Measurements from ENCODE around the gene MFAP2.
"Not testable (repeated sequence)": the region's sequence is repeated elsewhere in the genome, so short reads cannot be mapped to it uniquely, and the experiment has no call there.

MFAP2 gene

GRCh38 chr1:16978567-16979474 is 1.6 kb downstream of the MFAP2 start:
- DNase-seq, result no peak

- no peak for DNase-seq
Measured at GRCh38 chr1:16978139-16978538, 2.3 kb downstream of the MFAP2 start.

- DNase-seq, result no peak
Measured at GRCh38 chr1:16977377-16977776, 3.0 kb downstream of the MFAP2 start.

GRCh38 chr1:16976966-16977365 is 3.5 kb downstream of the MFAP2 start:
- no peak for DNase-seq

- DNase-seq, result no peak
Measured at GRCh38 chr1:16975838-16976237, 4.6 kb downstream of the MFAP2 start.

GRCh38 chr1:16975211-16975610 is 5.2 kb downstream of the MFAP2 start:
- DNase-seq, result no peak

- DNase-seq, result no peak
Measured at GRCh38 chr1:16973215-16973614, 7.2 kb downstream of the MFAP2 start.

GRCh38 chr1:16972189-16972895 is 8.1 kb downstream of the MFAP2 start:
- DNase-seq, result no peak

- DNase-seq, result no peak
Measured at GRCh38 chr1:16971341-16972188, 8.9 kb downstream of the MFAP2 start.

- DNase-seq, result no peak
Measured at GRCh38 chr1:16970132-16970910, 10.1 kb downstream of the MFAP2 start.

- no peak for DNase-seq
Measured at GRCh38 chr1:16969651-16970050, 10.8 kb downstream of the MFAP2 start.

GRCh38 chr1:16969057-16969611 is 11.3 kb downstream of the MFAP2 start:
- no peak for DNase-seq

GRCh38 chr1:16968372-16968771 is 12.0 kb downstream of the MFAP2 start:
- DNase-seq, result no peak

GRCh38 chr1:16967962-16968361 is 12.5 kb downstream of the MFAP2 start:
- DNase-seq, result no peak

GRCh38 chr1:16967095-16967575 is 13.3 kb downstream of the MFAP2 start:
- no peak for DNase-seq

- no peak for DNase-seq
Measured at GRCh38 chr1:16966282-16966681, 14.1 kb downstream of the MFAP2 start.

GRCh38 chr1:16965486-16966067 is 14.8 kb downstream of the MFAP2 start:
- no peak for DNase-seq

GRCh38 chr1:16964169-16964568 is 16.3 kb downstream of the MFAP2 start:
- not testable (repeated sequence) for DNase-seq

- no peak for DNase-seq
Measured at GRCh38 chr1:16961297-16962133, 18.9 kb downstream of the MFAP2 start.

GRCh38 chr1:16960560-16961296 is 19.7 kb downstream of the MFAP2 start:
- DNase-seq, result no peak
